ENCODE measurements around the gene CHRNB2. TPM values are rescaled to one million over a fixed set of nuclear protein-coding genes. Genes with fewer than 3 reads are reported as not detected.

CHRNB2 gene
- total RNA-seq, 2 donors from 2014 or later, result 0.24 TPM; not detected in 1

DNA sequence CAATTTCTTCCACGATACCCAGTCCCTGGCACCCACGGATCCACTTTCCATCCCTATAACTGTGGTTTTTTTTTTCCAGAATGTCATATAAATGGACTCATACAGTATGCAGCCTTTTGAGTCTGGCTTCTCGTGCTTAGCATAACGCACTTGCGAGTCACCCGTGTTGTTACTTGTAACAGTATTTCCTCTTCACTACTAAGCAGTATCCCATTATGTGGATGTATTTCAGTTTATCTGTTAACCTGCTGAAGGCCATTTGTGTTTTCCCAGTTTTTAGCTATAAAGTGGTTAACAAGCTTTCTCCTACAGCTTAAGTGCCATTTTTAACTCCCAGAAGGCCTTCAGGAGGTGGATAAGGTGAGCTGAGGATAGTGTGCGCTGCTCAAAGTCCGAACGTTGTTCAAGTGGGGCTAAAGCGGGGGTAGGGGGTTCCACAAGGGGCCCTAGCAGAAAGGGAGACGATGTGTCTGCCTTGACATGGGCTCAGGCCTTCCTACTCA lies 39.6 kb downstream of the CHRNB2 start:
- Histone ChIP-seq H3K27me3 (no peaks in the 10 kb centered on the region), H3K36me3 (peaks cover 1% of the 10 kb centered on the region), H3K4me3 (peak overlapping the region; percentile 90 to 91), H3K9me3 (no peaks in the 10 kb centered on the region), H3K27ac (peak overlapping the region; percentile 97), H3K4me1 (peaks cover 0 to 63% of the 10 kb centered on the region in 2 donors)
- DNase-seq (ENCODE audit: low spot score), result no peak
- TF ChIP-seq, protein P1, sequence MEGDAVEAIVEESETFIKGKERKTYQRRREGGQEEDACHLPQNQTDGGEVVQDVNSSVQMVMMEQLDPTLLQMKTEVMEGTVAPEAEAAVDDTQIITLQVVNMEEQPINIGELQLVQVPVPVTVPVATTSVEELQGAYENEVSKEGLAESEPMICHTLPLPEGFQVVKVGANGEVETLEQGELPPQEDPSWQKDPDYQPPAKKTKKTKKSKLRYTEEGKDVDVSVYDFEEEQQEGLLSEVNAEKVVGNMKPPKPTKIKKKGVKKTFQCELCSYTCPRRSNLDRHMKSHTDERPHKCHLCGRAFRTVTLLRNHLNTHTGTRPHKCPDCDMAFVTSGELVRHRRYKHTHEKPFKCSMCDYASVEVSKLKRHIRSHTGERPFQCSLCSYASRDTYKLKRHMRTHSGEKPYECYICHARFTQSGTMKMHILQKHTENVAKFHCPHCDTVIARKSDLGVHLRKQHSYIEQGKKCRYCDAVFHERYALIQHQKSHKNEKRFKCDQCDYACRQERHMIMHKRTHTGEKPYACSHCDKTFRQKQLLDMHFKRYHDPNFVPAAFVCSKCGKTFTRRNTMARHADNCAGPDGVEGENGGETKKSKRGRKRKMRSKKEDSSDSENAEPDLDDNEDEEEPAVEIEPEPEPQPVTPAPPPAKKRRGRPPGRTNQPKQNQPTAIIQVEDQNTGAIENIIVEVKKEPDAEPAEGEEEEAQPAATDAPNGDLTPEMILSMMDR (IDR thresholded peaks at IDR 0.05), result no peak

DNA sequence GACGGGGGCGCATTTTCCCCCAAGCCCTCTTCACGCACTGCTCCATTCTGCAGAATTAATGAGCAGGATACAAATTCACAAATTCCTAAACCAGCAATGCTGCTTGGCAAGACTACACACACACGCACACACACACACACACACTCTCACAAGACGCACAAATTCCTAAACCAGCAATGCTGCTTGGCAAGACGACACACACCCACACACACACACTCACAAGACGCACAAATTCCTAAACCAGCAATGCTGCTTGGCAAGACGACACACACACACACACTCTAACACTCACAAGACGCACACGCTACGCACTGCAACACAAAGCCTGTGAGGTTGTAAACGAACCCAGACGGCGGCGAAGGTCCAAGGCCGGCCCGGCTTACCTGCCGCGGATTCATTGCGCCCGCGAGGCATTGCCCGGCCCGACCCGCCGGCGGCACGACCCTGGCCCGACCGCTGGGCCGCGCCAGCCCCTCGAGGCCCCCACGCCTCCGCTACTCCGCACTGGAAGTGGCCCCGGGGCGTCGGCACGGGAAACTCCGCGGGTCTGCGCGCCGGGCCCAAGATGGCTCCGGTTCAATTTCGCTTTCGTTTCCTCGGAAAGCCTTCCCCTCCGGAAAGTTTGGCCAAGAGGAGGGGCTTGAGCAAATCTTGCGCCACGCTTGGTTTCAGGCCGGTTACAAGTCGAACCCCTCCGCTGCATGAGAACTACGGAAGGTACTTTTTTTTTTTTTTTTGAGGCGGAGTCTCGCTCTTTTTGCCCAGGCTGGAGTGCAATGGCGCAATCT lies 40.2 kb downstream of the CHRNB2 start, which contains the start of gene ADAR:
Gene ADAR, minus strand, starts transcription at position 578 of the 788 bp plus-strand sequence. Its CDS starts 180 bp downstream, at position 398.
- no peaks in the 10 kb centered on the region for H3K9me3 ChIP-seq
- H3K4me1 ChIP-seq, result peaks cover 0 to 56% of the 10 kb centered on the region in 2 donors
- DNase-seq (ENCODE audit: low spot score), result peak; percentile 95
- TF ChIP-seq, protein P1 (IDR thresholded peaks at IDR 0.05), result no peak
- peak within 1 kb of the TSS; percentile 97 for H3K27ac ChIP-seq
- no peaks in the 10 kb centered on the region for H3K36me3 ChIP-seq
- H3K27me3 ChIP-seq, result no peaks in the 10 kb centered on the region
- H3K4me3 ChIP-seq, result peak within 1 kb of the TSS; percentile 90 to 91

GRCh38 chr1:154608397-154609270 lies 41.1 kb downstream of the CHRNB2 start:
- peak overlapping the region; percentile 97 for H3K27ac ChIP-seq
- DNase-seq (ENCODE audit: low spot score), result no peak
- H3K4me3 ChIP-seq, result peak overlapping the region; percentile 90 to 91
- TF ChIP-seq, protein P1 (IDR thresholded peaks at IDR 0.05), result no peak
- H3K27me3 ChIP-seq, result no peaks in the 10 kb centered on the region
- no peaks in the 10 kb centered on the region for H3K36me3 ChIP-seq
- H3K9me3 ChIP-seq, result no peaks in the 10 kb centered on the region
- peaks cover 0 to 50% of the 10 kb centered on the region in 2 donors for H3K4me1 ChIP-seq

DNA sequence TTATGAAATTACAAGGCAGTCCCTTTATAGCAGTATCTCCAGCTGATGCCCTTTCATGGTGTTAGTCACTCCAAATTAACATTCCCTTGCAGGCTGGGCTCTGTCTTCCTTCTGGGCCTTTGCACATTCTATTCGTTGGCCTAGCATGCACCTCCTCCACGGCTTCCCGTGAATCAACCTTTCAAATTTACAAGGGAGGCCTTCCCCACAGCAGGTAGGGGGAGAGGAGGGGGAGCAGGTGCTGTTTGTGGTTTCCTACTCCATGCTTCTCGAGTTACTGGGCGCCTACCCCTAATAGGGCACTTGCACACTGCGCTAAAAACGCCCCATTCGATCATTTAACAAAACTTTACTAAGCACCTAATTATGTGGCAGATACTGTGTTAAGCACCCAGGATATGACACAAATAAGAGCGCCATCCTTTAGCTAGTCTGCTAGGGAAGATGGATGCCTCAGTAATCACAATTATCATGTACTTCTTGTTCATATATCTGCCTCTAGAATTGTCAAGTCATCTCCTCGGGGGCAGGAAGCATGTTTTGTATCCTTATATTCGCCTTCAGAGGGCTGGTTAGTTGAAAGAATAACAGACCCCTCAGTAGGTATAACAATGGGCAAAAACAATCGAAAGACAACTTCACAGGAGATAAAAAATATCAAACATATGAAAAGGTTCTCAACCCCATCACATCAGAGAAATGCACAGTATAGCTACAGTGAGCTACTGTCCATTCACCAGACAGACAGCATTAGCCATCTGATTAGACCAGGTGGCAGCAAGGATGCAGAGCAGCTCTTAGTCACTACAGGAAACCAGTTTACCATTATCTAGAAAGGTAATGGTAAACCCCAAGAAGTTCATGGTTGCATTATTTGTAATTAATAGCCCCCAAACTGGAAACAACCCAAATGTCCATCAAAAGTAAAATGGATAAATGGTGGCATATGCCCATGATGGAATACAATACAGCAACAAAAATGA lies 42.1 kb downstream of the CHRNB2 start:
- no peak for DNase-seq (ENCODE audit: low spot score)
- TF ChIP-seq, protein P1 (IDR thresholded peaks at IDR 0.05), result no peak
- Histone ChIP-seq H3K9me3 (no peaks in the 10 kb centered on the region), H3K27me3 (no peaks in the 10 kb centered on the region), H3K4me3 (no peak overlapping the region), H3K4me1 (peaks cover 0 to 39% of the 10 kb centered on the region in 2 donors), H3K27ac (peak overlapping the region; percentile 97), H3K36me3 (no peaks in the 10 kb centered on the region)

Data from right atrium auricular region (tissue), 2 donors.